Glutamatergic neuron (in vitro differentiated cells): ENCODE results near the gene ISOC1. TPM values are rescaled to one million over a fixed set of nuclear protein-coding genes. Genes with fewer than 3 reads are reported as not detected.

Experiments used
- DNase-seq: peaks from one replicate; pipeline ENCODE4 v3.0.0; 2022
- H3K27ac Mint-ChIP-seq: one replicate; pipeline ENCODE4 v1.8.0; 2020; ENCODE audit warnings: mild to moderate bottlenecking, mixed read lengths, inconsistent platforms; ENCODE audit not compliant: unreplicated experiment
- H3K27me3 Mint-ChIP-seq: one replicate; pipeline ENCODE4 v1.8.0; 2020; ENCODE audit warnings: mild to moderate bottlenecking, moderate library complexity, mixed read lengths, inconsistent platforms; ENCODE audit not compliant: unreplicated experiment
- H3K36me3 Mint-ChIP-seq: one replicate; pipeline ENCODE4 v1.8.0; 2020; ENCODE audit warnings: mild to moderate bottlenecking, mixed read lengths, inconsistent platforms; ENCODE audit not compliant: unreplicated experiment
- H3K4me1 Mint-ChIP-seq: one replicate; pipeline ENCODE4 v1.8.0; 2020; ENCODE audit warnings: mild to moderate bottlenecking, low read depth, mixed read lengths, inconsistent platforms; ENCODE audit not compliant: unreplicated experiment
- H3K4me3 Mint-ChIP-seq: one replicate; pipeline ENCODE4 v1.8.0; 2020; ENCODE audit warnings: mild to moderate bottlenecking, mixed read lengths, inconsistent platforms; ENCODE audit not compliant: unreplicated experiment
- H3K9me3 Mint-ChIP-seq: one replicate; pipeline ENCODE4 v1.8.0; 2020; ENCODE audit warnings: mild to moderate bottlenecking, moderate library complexity, mixed read lengths, inconsistent platforms; ENCODE audit not compliant: unreplicated experiment
- CTCF ChIP-seq: fragments of 200-600 bp; sonication (generic); IDR thresholded peaks from one replicate; pipeline ENCODE4 v1.5.0; 2021; ENCODE audit not compliant: partially characterized antibody, unreplicated experiment
- total RNA-seq: library from RNA; stranded (reverse); fragmentation: NEBNext Ultra II Directional; extraction: Animal tissue kit (Norgen Biotek cat#: 25700); gene quantifications from one replicate; pipeline ENCODE4 v1.2.1, GENCODE V29; 2021; ENCODE audit not compliant: unreplicated experiment

ISOC1 gene
- total RNA-seq, 1 donor from 2014 or later: 4.8 TPM

- peaks cover 3% of the 10 kb centered on the region for H3K27me3 Mint-ChIP-seq
- peak; percentile 59 for DNase-seq
- no peaks in the 10 kb centered on the region for H3K9me3 Mint-ChIP-seq
- peak; percentile 14 for TF ChIP-seq CTCF
- H3K4me3 Mint-ChIP-seq: peak overlapping the region; percentile 85
- H3K27ac Mint-ChIP-seq: no peak overlapping the region
- peaks cover 1% of the 10 kb centered on the region for H3K4me1 Mint-ChIP-seq
- H3K36me3 Mint-ChIP-seq: no peaks in the 10 kb centered on the region
These were observed 663 bp downstream of the ISOC1 start for GRCh38 chr5:129094924-129095899.

- TF ChIP-seq CTCF: no peak
- H3K4me1 Mint-ChIP-seq: peaks cover 1% of the 10 kb centered on the region
- no peaks in the 10 kb centered on the region for H3K9me3 Mint-ChIP-seq
- no peak overlapping the region for H3K4me3 Mint-ChIP-seq
- H3K27ac Mint-ChIP-seq: no peak overlapping the region
- H3K36me3 Mint-ChIP-seq: no peaks in the 10 kb centered on the region
- no peak for DNase-seq
- peaks cover 3% of the 10 kb centered on the region for H3K27me3 Mint-ChIP-seq
These were observed 1.9 kb downstream of the ISOC1 start for GRCh38 chr5:129096382-129096991.

DNA sequence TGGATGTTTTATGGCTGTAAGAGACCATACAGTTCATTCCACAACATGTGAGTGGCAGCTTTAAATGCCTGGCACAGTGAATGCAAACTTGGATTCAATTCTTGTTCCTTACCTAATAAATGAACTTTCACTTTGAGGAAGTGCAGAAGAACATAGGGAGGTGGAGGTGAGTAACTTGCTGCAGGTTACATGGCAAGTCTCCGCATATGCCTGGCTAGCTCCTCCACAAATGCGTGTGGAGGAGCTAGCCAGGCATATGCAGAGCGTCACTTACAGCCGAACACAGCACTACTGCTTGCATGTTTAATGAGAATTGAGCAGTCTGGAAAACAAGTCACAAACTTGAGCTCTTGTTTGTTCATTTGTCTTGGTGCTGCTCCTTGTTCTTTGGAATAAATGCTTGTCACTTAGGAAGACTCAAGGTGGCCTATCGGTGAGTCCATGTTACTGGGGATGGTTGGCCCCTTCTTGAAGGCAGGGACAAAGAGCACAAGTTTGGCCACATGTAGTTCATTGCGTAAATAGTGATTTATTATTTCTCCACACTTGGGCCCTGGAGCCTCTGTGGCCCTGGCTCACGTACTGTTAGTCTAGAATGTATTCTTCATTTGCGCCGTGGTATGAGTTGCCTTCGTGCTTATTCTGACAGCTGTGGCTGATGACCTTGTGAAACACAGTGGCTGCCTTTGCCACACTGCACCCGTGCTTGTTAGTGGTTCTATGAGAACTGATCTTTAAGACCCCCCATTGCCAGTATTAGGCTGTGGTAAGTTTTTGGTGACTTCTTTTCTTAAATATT lies 3.1 kb downstream of the ISOC1 start:
- Mint-ChIP-seq H3K9me3 (no peaks in the 10 kb centered on the region), H3K27ac (no peak overlapping the region), H3K4me3 (no peak overlapping the region), H3K36me3 (no peaks in the 10 kb centered on the region), H3K4me1 (peaks cover 1% of the 10 kb centered on the region), H3K27me3 (peaks cover 3% of the 10 kb centered on the region)
- TF ChIP-seq CTCF: no peak
- no peak for DNase-seq

DNA sequence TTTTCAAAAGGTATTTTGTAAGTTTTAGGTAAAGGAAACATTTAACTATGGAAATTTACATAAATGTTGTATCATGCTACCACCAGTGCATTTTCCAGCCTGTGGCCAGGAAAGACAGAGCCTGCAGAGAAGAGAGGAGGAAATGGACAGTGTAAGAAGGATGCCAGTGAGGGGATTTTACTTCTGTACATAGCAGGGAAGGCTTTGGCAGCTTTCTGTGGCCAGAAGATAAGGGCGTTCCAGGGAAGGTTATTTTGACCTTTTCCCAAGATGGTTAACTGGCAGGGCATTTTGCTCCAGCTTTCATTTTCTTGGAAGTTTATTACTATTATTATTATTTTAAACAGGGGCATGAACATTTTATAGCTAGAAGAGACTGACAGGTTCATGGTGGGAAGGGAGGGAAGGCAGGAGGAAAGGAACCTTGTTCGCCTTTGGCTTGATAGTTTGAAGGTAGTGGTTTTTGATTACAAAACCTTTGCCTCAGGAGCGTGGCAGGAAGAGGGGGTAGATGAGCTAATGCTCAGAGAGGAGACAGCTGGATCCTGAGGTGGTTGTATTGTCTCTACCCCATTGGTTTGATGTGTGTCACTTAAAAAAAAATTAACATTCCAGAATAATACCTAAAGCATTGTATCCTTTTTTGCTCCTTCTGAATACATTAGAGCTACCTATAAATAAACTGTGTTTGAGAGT lies 4.1 kb downstream of the ISOC1 start:
- Mint-ChIP-seq H3K36me3 (no peaks in the 10 kb centered on the region), H3K27ac (no peak overlapping the region), H3K4me1 (peaks cover 1% of the 10 kb centered on the region), H3K27me3 (peaks cover 3% of the 10 kb centered on the region), H3K9me3 (no peaks in the 10 kb centered on the region), H3K4me3 (no peak overlapping the region)
- no peak for TF ChIP-seq CTCF
- no peak for DNase-seq
